AML-193 (cell line): ENCODE data around the gene ATG7.

Source experiments
- DNase-seq, 2 experiments: peaks; one replicate each; lab custom pipeline; 2025; lab: John Stamatoyannopoulos, UW

ATG7 gene

GRCh38 chr3:11536936-11537612, 264.9 kb downstream of the ATG7 start:
- no peak for DNase-seq

DNA sequence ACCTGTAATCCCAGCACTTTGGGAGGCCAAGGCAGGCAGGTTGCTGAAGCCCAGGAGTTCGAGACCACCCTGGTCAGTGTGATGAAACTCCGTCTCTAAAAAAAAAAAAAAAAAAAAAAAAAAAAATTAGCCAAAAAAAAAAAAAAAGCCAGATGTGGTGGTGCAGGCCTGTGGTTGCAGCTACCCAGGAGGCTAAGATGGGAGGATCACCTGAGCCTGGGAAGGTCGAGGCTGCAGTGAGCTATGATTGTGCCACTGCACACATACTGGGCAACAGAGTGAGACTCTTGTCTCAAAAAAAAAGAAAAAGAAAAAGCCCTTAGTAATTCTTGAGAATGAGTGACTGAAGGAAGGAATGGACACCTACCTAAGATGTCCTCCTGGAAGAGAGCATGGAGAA, 266.4 kb downstream of the ATG7 start:
- DNase-seq, result no peak

DNA sequence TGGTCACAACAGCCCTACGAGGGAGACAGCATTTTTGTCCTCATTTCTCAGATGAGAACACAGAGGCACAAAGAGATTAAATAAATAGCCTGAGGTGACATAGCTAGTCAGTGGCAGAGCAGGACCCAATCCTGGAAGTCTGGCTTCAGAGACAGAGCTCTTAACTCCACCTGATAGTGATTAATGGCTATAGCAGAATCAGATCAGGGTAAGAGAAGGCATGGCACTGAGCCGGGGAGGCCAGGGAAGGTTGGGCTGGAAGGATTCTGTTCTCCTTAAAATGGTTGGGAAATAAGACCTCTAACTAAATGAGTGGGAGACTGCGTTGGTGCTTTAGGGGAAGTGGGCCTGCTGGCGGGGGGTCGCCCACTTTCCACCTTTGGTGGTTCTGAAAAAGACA, 267.0 kb downstream of the ATG7 start:
- DNase-seq, result no peak

- no peak for DNase-seq
Measured at GRCh38 chr3:11539677-11540076, 267.5 kb downstream of the ATG7 start.

DNA sequence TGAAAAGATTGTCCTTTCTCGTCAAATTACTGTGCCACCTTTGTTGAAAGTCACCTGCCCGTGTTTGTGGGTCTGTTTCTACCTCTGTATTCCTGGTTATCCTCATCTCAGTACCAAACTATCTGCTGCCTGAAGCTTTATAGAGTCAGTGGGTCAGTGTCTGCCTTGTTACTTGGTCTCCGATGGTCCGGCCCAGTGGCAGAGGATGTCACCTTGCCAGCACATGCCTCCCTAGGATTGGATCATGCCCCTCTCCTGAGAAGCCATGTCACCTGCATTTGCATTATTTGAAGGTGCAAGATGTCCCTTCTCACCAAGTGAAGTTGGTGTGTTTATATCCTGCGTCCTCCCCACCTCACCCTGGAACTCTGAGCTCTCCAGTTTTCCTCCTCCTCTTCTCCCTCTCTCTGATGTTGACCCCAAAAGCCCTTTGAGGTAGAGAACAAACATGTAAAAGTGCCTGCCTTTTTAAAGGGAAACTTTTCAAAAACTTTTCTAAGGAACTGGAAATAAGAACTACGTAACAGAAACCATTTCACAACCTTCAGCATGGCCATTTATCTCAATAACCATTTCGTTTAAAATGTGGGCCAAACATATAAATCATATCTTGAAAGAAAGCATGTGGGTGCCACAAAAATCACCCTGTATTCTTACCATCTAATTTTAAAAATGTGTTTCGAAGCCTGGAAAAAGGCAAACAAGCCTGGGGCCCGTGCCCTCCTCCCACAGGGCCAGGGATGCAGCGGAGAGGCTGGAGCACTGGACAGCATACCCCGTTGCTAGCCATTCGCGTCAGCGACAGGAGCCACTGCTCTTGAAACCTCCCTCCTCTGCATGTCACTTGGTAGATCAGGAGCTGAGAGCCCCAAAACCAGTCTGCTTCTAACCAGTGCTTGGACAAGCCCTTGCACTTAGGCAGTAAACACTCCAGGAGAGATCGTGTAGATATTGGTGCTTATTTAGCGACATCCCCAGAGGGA, 269.4 kb downstream of the ATG7 start:
- no peak for DNase-seq

GRCh38 chr3:11542551-11542950, 270.4 kb downstream of the ATG7 start:
- no peak for DNase-seq

DNA sequence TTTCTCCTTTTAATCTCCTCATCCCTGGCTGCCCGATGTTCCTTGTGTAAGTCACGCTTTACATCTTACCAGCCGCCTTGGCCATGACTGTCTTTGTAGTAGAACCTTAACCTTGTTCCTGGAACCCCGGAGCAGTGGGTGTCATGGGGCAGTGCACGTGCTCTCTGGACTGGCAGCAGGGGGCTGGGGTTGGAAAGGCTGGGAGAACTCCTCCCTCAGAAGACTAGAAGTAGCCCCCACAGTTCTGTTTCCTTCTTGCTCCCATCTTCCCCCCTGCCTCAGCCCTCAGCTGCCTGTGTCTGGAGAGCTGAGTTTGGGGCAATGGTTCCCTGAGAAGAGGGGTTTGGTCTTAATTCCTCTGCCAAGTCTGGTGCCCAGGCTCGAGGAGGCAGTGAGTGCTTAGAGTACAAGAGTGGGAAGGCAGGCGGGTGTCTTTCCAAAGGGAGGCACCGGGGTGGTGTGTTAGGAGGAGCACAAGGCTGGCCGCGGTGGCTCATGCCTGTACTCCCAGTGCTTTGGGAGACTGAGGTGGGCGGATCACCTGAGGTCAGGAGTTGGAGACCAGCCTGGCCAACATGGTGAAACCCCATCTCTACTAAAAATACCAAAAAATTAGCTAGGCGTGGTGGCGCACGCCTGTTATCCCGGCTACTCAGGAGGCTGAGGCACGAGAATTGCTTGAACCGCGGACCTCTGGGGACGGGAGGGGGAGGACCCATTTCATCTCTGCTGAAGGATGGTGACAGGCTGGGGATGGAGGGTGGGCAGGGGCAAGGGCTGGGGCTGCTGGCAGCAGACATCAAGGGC, 271.1 kb downstream of the ATG7 start:
- no peak for DNase-seq

- no peak for DNase-seq
Measured at GRCh38 chr3:11543948-11544387, 271.8 kb downstream of the ATG7 start.

- peak; percentile 7 to 19 for DNase-seq
Measured at GRCh38 chr3:11544412-11545181, 272.4 kb downstream of the ATG7 start.

- DNase-seq, result no peak
Measured at GRCh38 chr3:11545186-11545851, 273.1 kb downstream of the ATG7 start.

DNA sequence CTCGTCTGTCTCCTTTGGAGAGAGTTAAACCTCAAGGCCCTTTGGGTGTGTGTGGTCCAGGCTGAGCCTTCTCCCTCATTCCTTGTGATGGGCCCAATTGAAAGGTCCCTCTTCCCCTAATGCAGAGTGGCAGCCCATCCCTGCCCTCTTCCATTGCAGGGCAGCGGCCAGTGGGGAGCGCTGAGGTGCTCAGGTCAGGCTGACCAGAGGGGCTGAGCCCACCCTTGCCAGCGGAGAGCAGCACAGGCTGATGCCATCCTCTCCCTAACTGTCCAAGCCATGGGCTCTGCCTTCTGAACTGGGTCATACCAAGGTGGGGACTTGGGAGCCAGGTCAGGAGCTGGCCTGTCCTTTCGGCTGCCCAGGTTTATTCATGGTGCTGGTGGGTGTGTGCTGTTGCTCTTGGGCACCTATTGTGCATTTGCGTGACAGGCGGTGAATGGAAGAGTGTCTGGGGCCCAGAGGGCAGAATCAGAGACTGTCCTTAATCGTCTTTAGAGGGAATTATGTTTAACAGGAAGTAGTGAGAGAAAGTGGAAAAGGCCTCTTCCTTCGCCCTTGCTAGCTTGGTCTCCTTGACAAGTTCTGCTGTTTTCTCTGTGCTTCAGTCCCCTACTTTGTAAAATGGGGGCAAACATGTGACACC, 274.6 kb downstream of the ATG7 start:
- DNase-seq, result no peak

DNA sequence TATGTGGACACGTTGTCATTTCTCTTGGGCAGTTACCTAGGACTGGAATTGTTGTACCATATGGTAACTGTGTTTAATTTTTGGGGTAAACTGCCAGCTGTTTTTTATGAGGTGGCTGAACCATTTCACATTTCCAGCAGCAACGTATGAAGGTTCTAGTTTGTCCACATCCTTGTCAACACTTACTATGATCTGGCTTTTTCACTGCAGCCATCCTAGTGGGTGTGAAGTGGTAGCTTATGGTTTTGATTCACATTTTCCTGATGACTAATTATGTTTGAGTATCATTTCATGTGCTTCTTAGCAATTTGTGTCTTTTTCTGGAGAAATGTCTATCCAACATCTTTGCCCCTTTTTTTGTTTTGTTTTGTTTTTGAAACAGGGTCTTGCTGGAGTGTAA, 275.3 kb downstream of the ATG7 start:
- no peak for DNase-seq

DNA sequence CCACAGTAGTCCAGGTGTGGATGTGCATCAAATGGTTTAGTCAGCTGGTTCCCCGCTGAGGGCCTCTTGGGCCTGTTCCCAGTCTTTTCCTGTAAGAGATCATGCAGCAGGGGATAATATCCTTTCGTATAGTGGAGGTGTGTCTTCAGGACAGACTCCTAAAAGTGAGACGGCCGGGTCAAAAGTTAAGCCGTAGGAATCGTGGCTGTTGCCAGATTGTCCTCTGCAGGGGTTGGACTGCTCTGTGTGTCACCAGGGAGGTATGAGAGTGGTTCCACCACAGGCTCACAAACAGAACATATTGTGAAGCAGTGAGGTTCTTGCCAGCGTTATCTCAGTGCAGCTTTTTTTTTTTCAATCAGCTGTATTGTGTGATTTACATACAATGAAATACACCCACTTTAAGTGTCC, 276.5 kb downstream of the ATG7 start:
- DNase-seq, result no peak

DNA sequence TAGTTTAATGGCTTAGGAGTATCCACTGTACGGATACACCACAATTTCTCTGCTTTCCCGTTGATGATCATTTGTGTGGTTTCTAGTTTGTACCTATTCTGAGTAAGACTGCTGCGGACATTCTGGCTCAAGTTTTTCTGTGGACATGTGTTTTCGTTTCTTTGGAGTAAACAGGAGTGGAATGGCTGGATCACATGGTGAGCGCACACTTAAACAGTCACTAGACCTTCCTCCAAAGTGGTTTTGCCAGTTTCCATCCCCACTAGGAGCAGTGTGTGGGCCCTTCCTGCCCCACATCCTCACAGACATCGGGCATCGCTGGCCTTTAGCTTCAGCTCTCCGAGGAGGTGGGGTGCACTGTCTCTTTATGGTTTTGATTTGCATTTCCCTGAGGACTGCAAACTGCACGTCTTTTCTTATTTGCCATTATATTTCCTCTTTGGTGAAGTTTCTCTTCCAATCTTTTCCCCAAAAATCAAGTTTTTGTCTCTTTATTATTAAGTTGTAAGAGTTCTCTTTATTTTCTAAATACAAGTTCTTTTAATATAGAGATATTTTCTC, 277.5 kb downstream of the ATG7 start:
- no peak for DNase-seq

GRCh38 chr3:11551036-11551435, 278.8 kb downstream of the ATG7 start:
- no peak for DNase-seq

DNA sequence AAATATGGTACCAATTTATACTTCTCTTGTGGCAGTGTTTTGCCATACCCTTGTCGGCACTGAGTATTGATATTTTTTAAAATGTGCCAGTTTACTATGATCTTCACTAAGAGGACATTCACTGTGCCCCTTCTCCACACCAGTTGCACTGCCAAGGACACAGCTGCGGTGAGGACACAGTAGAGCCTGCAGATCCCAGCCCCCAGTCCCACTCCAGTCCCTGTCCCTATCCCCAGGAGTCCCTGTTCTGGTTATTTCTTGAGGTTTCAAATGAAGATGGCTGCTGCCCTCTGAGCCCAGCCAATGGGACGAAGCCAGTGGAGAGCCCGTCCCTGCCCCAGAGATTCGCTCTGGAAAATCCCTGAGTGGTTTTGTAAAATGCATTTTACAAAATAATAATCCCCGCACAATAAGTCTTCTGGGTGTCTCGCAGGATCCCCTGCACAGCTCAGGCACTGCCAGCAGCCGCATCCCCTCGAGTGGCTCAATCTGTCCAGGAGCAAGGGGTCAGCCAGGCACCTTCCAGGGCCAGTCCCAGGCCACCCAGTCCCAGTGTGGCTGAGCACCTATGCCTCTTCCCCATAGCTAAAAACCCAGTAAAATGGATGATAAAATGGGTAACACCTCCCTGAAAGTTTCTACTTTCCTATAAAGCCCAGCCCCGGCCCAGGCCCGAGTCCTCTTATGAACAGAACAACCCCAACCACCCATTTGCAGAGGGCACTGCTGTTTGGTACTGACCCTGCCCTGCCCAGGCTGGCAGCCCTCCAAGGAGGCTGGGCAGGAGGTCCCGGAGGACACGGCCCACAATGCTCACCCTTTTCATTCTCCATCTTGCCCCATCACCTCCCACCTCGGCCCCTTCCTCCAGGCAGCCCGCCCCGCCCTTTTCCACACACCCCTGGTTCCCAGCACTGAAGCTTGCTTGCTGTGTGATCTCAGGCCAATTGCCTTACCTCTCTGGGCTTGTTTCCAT, 280.4 kb downstream of the ATG7 start:
- DNase-seq, result no peak

DNA sequence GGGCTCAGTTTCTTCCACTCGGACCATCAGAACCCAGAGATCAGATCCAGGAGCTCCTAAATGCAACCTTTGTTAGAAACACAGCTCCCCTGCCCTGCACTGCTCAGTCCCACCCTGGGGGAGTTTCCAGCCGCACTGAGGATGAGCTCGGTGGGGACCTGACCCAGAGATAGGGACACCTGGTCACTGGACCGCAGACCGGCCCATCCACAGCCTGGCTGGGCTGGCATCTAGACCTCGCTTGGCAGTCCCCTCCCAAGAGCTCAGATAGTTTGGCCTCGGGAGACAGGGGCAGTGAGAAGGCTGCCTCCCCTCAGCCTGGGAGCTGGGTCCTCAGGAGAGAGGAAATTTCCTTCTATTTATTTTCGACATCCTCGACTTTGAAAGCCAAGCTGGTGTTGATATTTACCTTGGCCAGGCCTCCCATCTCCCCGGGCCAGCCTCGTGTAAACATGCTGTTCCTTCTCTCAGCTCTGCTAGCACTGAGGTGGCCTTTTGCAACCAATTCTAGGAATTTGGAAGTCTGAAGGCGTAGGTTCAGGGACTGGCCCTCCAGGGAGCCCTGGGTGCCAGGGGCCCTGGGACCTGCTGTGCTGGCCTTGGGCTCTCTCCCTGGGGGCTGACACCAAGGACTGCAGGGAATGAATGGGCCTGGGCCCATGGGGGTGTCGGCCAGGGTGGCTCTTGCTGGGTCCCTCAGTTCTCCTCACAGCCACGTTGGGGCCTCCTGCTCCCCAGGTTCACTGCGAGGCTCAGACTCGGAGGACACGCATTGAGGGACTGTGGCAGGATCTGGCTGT, 281.4 kb downstream of the ATG7 start:
- DNase-seq, result no peak

DNA sequence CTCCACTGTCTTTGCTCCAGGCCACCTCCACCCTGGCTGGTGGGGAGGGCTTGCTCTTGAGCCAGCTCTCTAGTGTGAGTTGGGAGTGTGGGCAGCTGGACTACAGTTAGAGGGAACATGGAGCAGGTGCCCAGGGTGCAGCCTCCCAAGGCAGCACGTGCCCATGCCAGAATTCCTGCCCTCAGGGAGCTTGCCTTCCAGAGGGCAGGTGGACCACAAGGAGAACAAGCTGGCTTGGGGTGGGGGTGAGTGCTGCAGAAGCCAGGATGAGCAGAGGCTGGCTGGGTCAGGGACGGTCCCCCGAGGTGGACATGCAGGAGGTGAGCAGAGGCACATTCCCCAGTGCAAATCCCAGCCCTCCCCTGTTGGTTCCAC, 282.0 kb downstream of the ATG7 start:
- no peak for DNase-seq
